Testis (tissue), 3 donors: ENCODE measurements around the gene RCOR1. TPM values are rescaled to one million over a fixed set of nuclear protein-coding genes. Genes with fewer than 3 reads are reported as not detected.
"Not testable (repeated sequence)": the region's sequence is repeated elsewhere in the genome, so short reads cannot be mapped to it uniquely, and the experiment has no call there.

Source experiments
- DNase-seq: peaks from one replicate; pipeline ENCODE4 v3.0.0-alpha.2; 2019
- H3K27ac ChIP-seq, 2 donors: fragments of 200-600 bp; sonication (generic); one replicate each; pipeline ENCODE4 v1.5.1; 2019
- H3K27me3 ChIP-seq: fragments of 200-600 bp; sonication (generic); one replicate; pipeline ENCODE4 v1.5.1; 2019
- H3K36me3 ChIP-seq: fragments of 200-600 bp; sonication (generic); one replicate; pipeline ENCODE4 v1.5.1; 2017; ENCODE audit warnings: low read depth; ENCODE audit errors: missing control alignments
- H3K4me1 ChIP-seq: fragments of 200-600 bp; sonication (generic); one replicate; pipeline ENCODE4 v1.5.1; 2019
- H3K4me3 ChIP-seq, 2 donors: fragments of 200-600 bp; sonication (generic); one replicate each; pipeline ENCODE4 v1.5.1; 2017 to 2019
- H3K9me3 ChIP-seq: fragments of 200-600 bp; sonication (generic); one replicate; pipeline ENCODE4 v1.5.1; 2017
- CTCF ChIP-seq, 3 experiments: fragments of 450-650 bp in 2 of 3; fragments of 200-600 bp in 1 of 3; sonication (generic) in 1 of 3; IDR thresholded peaks; one replicate each; pipeline ENCODE4 v1.5.1; 2016 to 2019; ENCODE audit warnings: antibody characterized with exemption in 3 of 3, mild to moderate bottlenecking in 2 of 3, moderate library complexity in 1 of 3
- POLR2A ChIP-seq: fragments of 450-650 bp; IDR thresholded peaks from one replicate; pipeline ENCODE4 v1.6.1; 2017; ENCODE audit warnings: antibody characterized with exemption, mild to moderate bottlenecking, moderate library complexity
- WGBS, 2 donors: methylation state at CpG; one replicate each; pipeline ENCODE4 v1.1.5; 2018; 5-methylcytosine and 5-hydroxymethylcytosine counted together
- intact Hi-C: fragments of 100-400 bp; cut with DNase I; formaldehyde crosslinking; loops from one replicate; pipeline ENCODE4 v1.15.1; 2023; ENCODE audit warnings: low total_unique reads
- polyA plus RNA-seq: library from polyadenylated mRNA; stranded (reverse); fragments of 350-450 nt; fragmentation: Illumina TruSeq; extraction: RNeasy Lipid Tissue Mini Kit (QIAGEN cat#74804); gene quantifications from one replicate; pipeline ENCODE4 v1.2.3, GENCODE V29; 2014; ENCODE audit warnings: low read depth, low replicate concordance; ENCODE audit not compliant: insufficient read depth
- total RNA-seq, 2 donors: library from RNA; depleted of rRNA; stranded (reverse); fragments of >200 nt; gene quantifications; one replicate each; pipeline ENCODE4 v1.2.3, GENCODE V29; 2016

The RCOR1 gene
- total and polyA plus RNA-seq, 3 donors from 2014 or later, result 33.8 to 37.8 (median 33.9) TPM

- TF ChIP-seq POLR2A (no peak), CTCF (IDR thresholded peaks at IDR 0.05) (no peak)
- Histone ChIP-seq H3K4me3 (no peak overlapping the region), H3K27ac (no peak overlapping the region), H3K9me3 (no peaks in the 10 kb centered on the region), H3K36me3 (no peaks in the 10 kb centered on the region), H3K4me1 (no peaks in the 10 kb centered on the region), H3K27me3 (no peaks in the 10 kb centered on the region)
- intact Hi-C loops, result no loop called here
- DNase-seq, result no peak
- 80 to 90% methylated on average over 15 of the region's 15 CpGs for WGBS, 2 donors
These were observed 168.8 kb downstream of the RCOR1 start for GRCh38 chr14:102761206-102761605.

GRCh38 chr14:102764220-102764671 is 171.8 kb downstream of the RCOR1 start:
- no peaks in the 10 kb centered on the region for H3K9me3 ChIP-seq
- H3K27me3 ChIP-seq, result no peaks in the 10 kb centered on the region
- TF ChIP-seq CTCF (IDR thresholded peaks at IDR 0.05) (no peak), POLR2A (no peak)
- no peaks in the 10 kb centered on the region for H3K4me1 ChIP-seq
- no peak for DNase-seq
- H3K36me3 ChIP-seq, result no peaks in the 10 kb centered on the region
- intact Hi-C loops, result no loop called here
- H3K4me3 ChIP-seq, result no peak overlapping the region
- WGBS, 2 donors, result 68 to 77% methylated on average over 11 of the region's 11 CpGs
- no peak overlapping the region for H3K27ac ChIP-seq

- H3K27ac ChIP-seq, H3K27me3 ChIP-seq, intact Hi-C loops, H3K36me3 ChIP-seq, H3K4me3 ChIP-seq, DNase-seq, H3K4me1 ChIP-seq, H3K9me3 ChIP-seq: not testable (repeated sequence)
- WGBS, 2 donors, result 88 to 93% methylated on average over 7 to 8 of the region's 8 CpGs
These were observed 173.3 kb downstream of the RCOR1 start for GRCh38 chr14:102765770-102766169.

GRCh38 chr14:102768223-102769048 is 176.0 kb downstream of the RCOR1 start:
- 90% methylated on average over 19 of the region's 19 CpGs for WGBS, 2 donors
- no peak for DNase-seq
- Histone ChIP-seq H3K27ac (no peak overlapping the region), H3K4me1 (no peaks in the 10 kb centered on the region), H3K36me3 (no peaks in the 10 kb centered on the region), H3K9me3 (no peaks in the 10 kb centered on the region), H3K4me3 (no peak overlapping the region), H3K27me3 (no peaks in the 10 kb centered on the region)
- intact Hi-C loops, result no loop called here
- no peak for TF ChIP-seq POLR2A
- no peak for TF ChIP-seq CTCF (IDR thresholded peaks at IDR 0.05)

- no peaks in the 10 kb centered on the region for H3K27me3 ChIP-seq
- no peaks in the 10 kb centered on the region for H3K4me1 ChIP-seq
- TF ChIP-seq CTCF (IDR thresholded peaks at IDR 0.05) (no peak), POLR2A (no peak)
- H3K36me3 ChIP-seq, result no peaks in the 10 kb centered on the region
- H3K9me3 ChIP-seq, result no peaks in the 10 kb centered on the region
- intact Hi-C loops, result no loop called here
- WGBS, 2 donors, result 91% methylated on average over 4 of the region's 4 CpGs
- no peak overlapping the region for H3K4me3 ChIP-seq
- H3K27ac ChIP-seq, result no peak overlapping the region
- DNase-seq, result no peak
These were observed 176.5 kb downstream of the RCOR1 start for GRCh38 chr14:102769049-102769327.
